SK-N-SH treated with all-trans-retinoic acid at 6 μM for 48 hours (cell line): ENCODE data around the gene UVSSA.
"Not testable (repeated sequence)": the region's sequence is repeated elsewhere in the genome, so short reads cannot be mapped to it uniquely, and the experiment has no call there.

Source experiments
- ESRRG ChIP-seq: fragments of 250-450 bp; sonication (Bioruptor Pico); IDR thresholded peaks from 2 replicates; pipeline ENCODE4 v1.6.1; 2021; ENCODE audit warnings: mild to moderate bottlenecking
- ISL1 ChIP-seq: fragments of 250-450 bp; sonication (Bioruptor Pico); IDR thresholded peaks from 2 replicates; pipeline ENCODE4 v2.1.2; 2022; ENCODE audit warnings: mild to moderate bottlenecking, moderate library complexity
- PPARA ChIP-seq: fragments of 250-450 bp; sonication (Bioruptor Pico); IDR thresholded peaks from 2 replicates; pipeline ENCODE4 v1.5.0; 2020; ENCODE audit warnings: mild to moderate bottlenecking, borderline replicate concordance
- SNAI2 ChIP-seq: fragments of 250-450 bp; sonication (Bioruptor Pico); IDR thresholded peaks from 2 replicates; pipeline ENCODE4 v1.5.0; 2020; ENCODE audit warnings: mild to moderate bottlenecking, moderate library complexity
- TCF4 ChIP-seq: fragments of 250-450 bp; sonication (Bioruptor Pico); IDR thresholded peaks from 2 replicates; pipeline ENCODE4 v1.8.0; 2021; ENCODE audit warnings: mild to moderate bottlenecking, moderate library complexity, borderline replicate concordance
- TOX ChIP-seq: fragments of 250-450 bp; sonication (Bioruptor Pico); IDR thresholded peaks from 2 replicates; pipeline ENCODE4 v1.8.0; 2021; ENCODE audit warnings: mild to moderate bottlenecking, moderate library complexity, borderline replicate concordance
- ZC3H10 ChIP-seq: fragments of 250-450 bp; sonication (Bioruptor Pico); IDR thresholded peaks from 2 replicates; pipeline ENCODE4 v1.5.1; 2021; ENCODE audit warnings: mild to moderate bottlenecking, moderate library complexity
- ZFP3 ChIP-seq: fragments of 250-450 bp; sonication (Bioruptor Pico); IDR thresholded peaks from 2 replicates; pipeline ENCODE4 v1.5.0; 2020; ENCODE audit warnings: mild to moderate bottlenecking, moderate library complexity
- ZFP30 ChIP-seq: fragments of 450-650 bp; formaldehyde crosslinking; IDR thresholded peaks from 2 replicates; pipeline ENCODE4 v1.5.0; 2022; ENCODE audit warnings: mild to moderate bottlenecking, moderate library complexity
- ZNF565 ChIP-seq: fragments of 450-650 bp; formaldehyde crosslinking; conservative IDR thresholded peaks from 2 replicates; pipeline ENCODE4 v1.5.0; 2020; ENCODE audit warnings: low read depth, mild to moderate bottlenecking, moderate library complexity
- TF ChIP-seq, protein P1 (sequence below): fragments of 250-450 bp; sonication (Bioruptor Pico); IDR thresholded peaks from 2 replicates; pipeline ENCODE4 v1.5.1; 2020; ENCODE audit warnings: low read depth, mild to moderate bottlenecking, moderate library complexity

DNA sequence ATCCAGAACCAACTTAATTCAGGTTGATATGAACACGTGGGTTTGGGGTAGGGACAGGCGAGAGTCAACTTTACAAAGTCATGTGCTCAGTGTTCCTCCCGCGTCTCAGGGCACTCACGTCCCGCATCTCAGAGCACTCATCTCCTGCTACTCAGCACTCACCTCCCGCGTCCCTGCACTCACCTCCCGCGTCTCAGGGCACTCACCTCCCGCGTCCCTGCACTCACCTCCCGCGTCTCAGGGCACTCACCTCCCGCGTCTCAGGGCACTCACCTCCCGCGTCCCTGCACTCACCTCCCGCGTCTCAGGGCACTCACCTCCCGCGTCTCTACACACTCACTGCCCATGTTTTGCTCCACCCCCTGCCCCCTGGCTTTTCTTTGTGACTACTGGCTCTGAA, 25.6 kb downstream of the UVSSA start:
- TF ChIP-seq ZFP30, PPARA, TOX, ZFP3, TCF4, SNAI2, ZC3H10, ESRRG, ZNF565, ISL1 (CRISPR knock-in tag): not testable (repeated sequence)
- TF ChIP-seq, protein P1, sequence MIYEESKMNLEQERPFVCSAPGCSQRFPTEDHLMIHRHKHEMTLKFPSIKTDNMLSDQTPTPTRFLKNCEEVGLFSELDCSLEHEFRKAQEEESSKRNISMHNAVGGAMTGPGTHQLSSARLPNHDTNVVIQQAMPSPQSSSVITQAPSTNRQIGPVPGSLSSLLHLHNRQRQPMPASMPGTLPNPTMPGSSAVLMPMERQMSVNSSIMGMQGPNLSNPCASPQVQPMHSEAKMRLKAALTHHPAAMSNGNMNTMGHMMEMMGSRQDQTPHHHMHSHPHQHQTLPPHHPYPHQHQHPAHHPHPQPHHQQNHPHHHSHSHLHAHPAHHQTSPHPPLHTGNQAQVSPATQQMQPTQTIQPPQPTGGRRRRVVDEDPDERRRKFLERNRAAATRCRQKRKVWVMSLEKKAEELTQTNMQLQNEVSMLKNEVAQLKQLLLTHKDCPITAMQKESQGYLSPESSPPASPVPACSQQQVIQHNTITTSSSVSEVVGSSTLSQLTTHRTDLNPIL (CRISPR knock-in tag): not testable (repeated sequence)
